ENCODE measurements around the gene HEPN1. TPM values are rescaled to one million over a fixed set of nuclear protein-coding genes. Genes with fewer than 3 reads are reported as not detected.
A peak's percentile ranks its signal among the peaks of the same experiment; 100 is the strongest.

Gene HEPN1
- total and polyA plus RNA-seq, 9 of the 15 experiments (the other 6 are each of a cell fraction or from before 2014, with no cell fraction given): not detected

DNA sequence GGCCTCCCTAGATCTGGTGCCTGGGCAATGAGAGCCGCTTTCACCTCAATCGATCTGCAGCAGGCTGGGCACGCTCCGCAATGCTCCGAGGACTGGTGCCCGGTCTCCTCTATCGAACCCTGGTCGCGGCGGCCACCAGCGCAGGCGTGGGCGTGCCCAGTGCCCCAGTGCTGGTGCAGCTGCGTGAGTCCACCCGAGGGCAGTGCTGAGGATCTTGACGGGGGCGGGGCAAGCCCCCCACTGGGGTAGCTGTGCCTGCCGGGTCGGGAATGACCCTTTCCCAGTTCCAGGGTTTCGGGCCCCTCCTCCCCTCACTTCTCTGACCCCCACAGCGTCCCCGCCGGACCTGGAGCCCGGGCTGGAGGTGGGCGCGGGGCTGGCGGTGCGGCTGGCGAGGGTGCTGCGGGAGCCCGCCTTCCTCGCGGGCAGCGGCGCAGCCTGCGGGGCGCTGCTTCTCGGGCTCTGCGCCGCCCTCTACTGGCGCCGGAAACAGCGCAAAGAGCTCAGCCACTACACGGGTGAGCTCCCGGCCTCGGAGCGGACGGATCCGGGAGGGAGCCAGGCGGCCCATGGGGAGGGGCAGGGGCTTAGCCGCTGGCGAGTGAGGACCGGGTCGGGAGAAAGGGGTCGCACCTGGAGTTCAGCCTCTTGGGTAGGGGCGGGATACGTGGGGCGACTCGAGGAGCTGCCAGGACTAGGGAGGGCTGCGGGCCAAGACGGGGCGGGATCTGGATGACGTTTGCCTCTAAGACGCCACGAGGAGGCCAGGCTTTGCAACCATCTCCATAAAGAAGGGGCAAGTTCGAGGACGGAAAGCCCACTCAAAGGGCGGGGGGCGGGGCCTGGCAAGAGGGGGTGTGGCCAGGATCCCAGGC is 42.9 kb upstream of the HEPN1 start (continued):
- TF ChIP-seq NEUROD1 (IDR thresholded peaks at IDR 0.05; ENCODE audit: borderline replicate concordance, low read depth, low read length, partially characterized antibody) (no peak), E2F8 (IDR thresholded peaks at IDR 0.05; ENCODE audit: low read depth, partially characterized antibody) (no peak), ZNF707 (CRISPR knock-in tag; conservative IDR thresholded peaks at IDR 0.05) (no peak), CEBPZ (IDR thresholded peaks at IDR 0.05; ENCODE audit: borderline replicate concordance, low read depth, low read length) (no peak), ZNF780A (CRISPR knock-in tag; IDR thresholded peaks at IDR 0.05) (no peak), ZNF512 (tag; IDR thresholded peaks at IDR 0.05) (no peak), ZBTB12 (CRISPR knock-in tag; IDR thresholded peaks at IDR 0.05) (no peak), MCM3 (IDR thresholded peaks at IDR 0.05) (no peak), TEAD4 (IDR thresholded peaks at IDR 0.05; ENCODE audit: low read length) (no peak), TEAD4 (CRISPR knock-in tag; IDR thresholded peaks at IDR 0.05; ENCODE audit: borderline replicate concordance) (no peak), POLR3A (IDR thresholded peaks at IDR 0.05; ENCODE audit: borderline replicate concordance, extremely low read depth, insufficient read depth, insufficient read length) (no peak), SRSF9 (IDR thresholded peaks at IDR 0.05; ENCODE audit: borderline replicate concordance, low read depth, low read length) (no peak), KAT2B (IDR thresholded peaks at IDR 0.05; ENCODE audit: low read depth, low read length) (no peak), CXXC5 (CRISPR knock-in tag; IDR thresholded peaks at IDR 0.05) (peak; percentile 79)

All from K562 (cell line).